Measurements from ENCODE around the gene MAP1LC3B. TPM values are rescaled to one million over a fixed set of nuclear protein-coding genes. Genes with fewer than 3 reads are reported as not detected.
"Not testable (repeated sequence)": the region's sequence is repeated elsewhere in the genome, so short reads cannot be mapped to it uniquely, and the experiment has no call there.

MAP1LC3B gene
- total RNA-seq, 3 donors from 2014 or later = 66.5 to 82.9 (median 67.3) TPM

- TF ChIP-seq CTCF (IDR thresholded peaks at IDR 0.05) = no peak
- Histone ChIP-seq H3K9me3 (no peaks in the 10 kb centered on the region), H3K4me1 (ENCODE audit: low read depth) (peaks cover 9% of the 10 kb centered on the region), H3K36me3 (ENCODE audit: low read depth) (no peaks in the 10 kb centered on the region), H3K4me3 (no peak overlapping the region)
- ATAC-seq (no peak), DNase-seq (no peak)
- intact Hi-C loops (cut with DNase I, micrococcal nuclease) = no loop called here
Measured at GRCh38 chr16:87374313-87374712, 17.8 kb upstream of the MAP1LC3B start.

DNA sequence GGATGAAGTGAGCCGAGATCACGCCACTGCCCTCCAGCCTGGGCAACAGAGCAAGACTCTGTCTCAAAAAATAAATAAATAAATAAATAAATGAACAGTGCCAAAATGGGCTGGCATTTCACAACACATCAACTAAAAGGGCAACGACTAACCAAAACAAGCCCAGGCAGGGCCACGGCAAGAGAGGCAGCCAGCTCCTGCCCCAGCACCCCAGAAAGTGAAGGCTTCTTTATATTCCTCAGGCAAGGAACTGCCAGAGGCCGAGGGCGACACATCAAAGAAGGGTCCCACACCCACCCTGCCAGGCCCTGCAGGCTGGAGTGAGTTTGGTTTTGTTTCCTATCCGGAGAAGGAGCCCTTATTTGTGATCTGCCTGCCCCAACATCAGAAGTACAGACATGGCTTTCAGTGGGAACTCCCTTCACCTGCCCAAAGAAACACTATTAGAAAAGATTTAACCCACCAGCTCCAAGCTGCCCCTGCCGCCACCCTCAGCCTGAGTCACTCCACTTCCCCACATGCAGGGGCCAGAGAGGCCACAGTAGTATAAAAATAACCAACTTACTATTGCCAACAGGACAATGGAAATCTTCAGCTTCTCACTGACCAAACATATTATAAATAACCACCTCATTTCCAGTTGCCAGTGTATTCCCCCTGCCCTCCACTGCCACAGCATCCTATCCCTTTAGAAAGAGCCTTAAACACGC, 16.6 kb upstream of the MAP1LC3B start:
- ATAC-seq (no peak), DNase-seq (no peak)
- TF ChIP-seq CTCF (IDR thresholded peaks at IDR 0.05) = no peak
- intact Hi-C loops (cut with DNase I, micrococcal nuclease) = no loop called here
- Histone ChIP-seq H3K36me3 (ENCODE audit: low read depth) (no peaks in the 10 kb centered on the region), H3K9me3 (no peaks in the 10 kb centered on the region), H3K4me3 (no peak overlapping the region), H3K4me1 (ENCODE audit: low read depth) (peaks cover 19% of the 10 kb centered on the region)

DNA sequence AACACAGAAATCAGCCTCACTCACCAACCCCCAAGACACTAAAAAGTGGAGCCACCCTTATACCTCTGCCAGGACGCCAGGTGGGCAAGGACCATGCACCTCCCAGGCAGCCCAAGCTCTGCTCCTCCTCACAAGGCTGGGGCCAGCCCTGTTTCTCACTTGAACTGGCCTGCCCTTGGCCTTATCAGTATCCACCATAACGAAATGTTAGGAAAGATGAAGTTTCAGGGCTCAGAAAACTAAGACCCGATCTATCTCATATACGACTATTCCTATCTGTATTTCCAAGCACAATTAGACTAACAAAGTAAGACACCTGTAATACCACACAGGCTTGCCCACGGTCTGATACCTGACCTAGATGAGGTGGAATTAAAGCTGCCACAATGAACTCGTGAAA, 15.5 kb upstream of the MAP1LC3B start:
- peaks cover 28% of the 10 kb centered on the region for H3K4me1 ChIP-seq (ENCODE audit: low read depth)
- intact Hi-C loops (cut with DNase I, micrococcal nuclease) = no loop called here
- TF ChIP-seq CTCF (IDR thresholded peaks at IDR 0.05) = no peak

GRCh38 chr16:87379312-87379752, 12.8 kb upstream of the MAP1LC3B start:
- DNase-seq (peak in 2 of 3 donors; percentile 72 to 80), ATAC-seq (peak; percentile 18)
- H3K9me3 ChIP-seq; H3K36me3 ChIP-seq (ENCODE audit: low read depth); intact Hi-C loops (cut with DNase I, micrococcal nuclease); H3K4me3 ChIP-seq: not testable (repeated sequence)
- peaks cover 38% of the 10 kb centered on the region for H3K4me1 ChIP-seq (ENCODE audit: low read depth)

More for the DNA sequence above, 15.5 kb upstream of the MAP1LC3B start:
- H3K4me3 ChIP-seq = no peak overlapping the region
- no peaks in the 10 kb centered on the region for H3K9me3 ChIP-seq
- ATAC-seq = no peak
- DNase-seq = no peak
- no peaks in the 10 kb centered on the region for H3K36me3 ChIP-seq (ENCODE audit: low read depth)

DNA sequence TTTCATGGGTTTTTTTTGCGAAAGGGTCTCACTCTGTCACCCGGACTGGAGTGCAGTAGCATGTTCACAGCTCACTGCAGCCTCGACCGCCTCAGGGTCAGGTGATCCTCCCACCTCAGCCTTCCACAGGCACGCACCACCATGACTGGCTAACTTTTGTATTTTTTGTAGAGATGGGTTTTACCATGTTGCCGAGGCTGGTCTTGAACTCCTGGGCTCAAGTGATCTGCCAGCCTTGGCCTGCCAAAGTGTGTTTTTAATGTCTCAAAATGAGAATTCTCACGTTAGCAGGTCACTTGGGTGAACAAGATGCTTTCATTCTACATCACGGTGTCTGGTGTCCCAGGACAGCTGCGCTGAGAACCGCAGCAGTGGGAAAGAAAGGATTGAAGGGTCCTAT, 11.7 kb upstream of the MAP1LC3B start:
- no peak for ATAC-seq
- H3K36me3 ChIP-seq (ENCODE audit: low read depth) = no peaks in the 10 kb centered on the region
- no peak overlapping the region for H3K4me3 ChIP-seq
- intact Hi-C loops (cut with DNase I, micrococcal nuclease) = no loop called here
- H3K9me3 ChIP-seq = no peaks in the 10 kb centered on the region
- no peak for TF ChIP-seq CTCF (IDR thresholded peaks at IDR 0.05)
- DNase-seq = no peak
- peaks cover 38% of the 10 kb centered on the region for H3K4me1 ChIP-seq (ENCODE audit: low read depth)

DNA sequence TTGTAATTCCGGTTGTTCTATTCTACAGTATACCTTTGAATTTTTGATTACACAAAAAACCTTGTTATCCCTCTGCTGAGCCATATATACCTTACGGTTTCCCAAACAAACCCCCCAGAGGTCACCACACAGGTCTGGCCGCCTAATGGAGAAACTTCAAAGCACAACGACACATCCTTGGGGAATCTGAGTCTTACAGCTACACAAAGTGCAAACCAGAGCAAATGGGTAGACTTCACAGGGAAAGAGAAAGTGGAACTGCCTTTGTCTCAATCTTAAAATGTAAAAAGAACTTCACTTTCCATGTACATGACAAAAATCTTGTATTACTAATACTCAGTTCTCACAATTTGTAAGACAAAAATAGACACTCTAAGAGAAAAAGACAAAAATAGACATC, 11.3 kb upstream of the MAP1LC3B start:
- no peak for ATAC-seq

More for the DNA sequence above, 11.3 kb upstream of the MAP1LC3B start:
- TF ChIP-seq CTCF (IDR thresholded peaks at IDR 0.05) = no peak
- Histone ChIP-seq H3K4me3 (no peak overlapping the region), H3K4me1 (ENCODE audit: low read depth) (peaks cover 41% of the 10 kb centered on the region), H3K36me3 (ENCODE audit: low read depth) (no peaks in the 10 kb centered on the region), H3K9me3 (no peaks in the 10 kb centered on the region)
- DNase-seq = no peak
- intact Hi-C loops (cut with DNase I, micrococcal nuclease) = no loop called here
